GM12872 (cell line): Measurements from ENCODE around the gene STON1.

Experiments
- CTCF ChIP-seq: IDR thresholded peaks from 3 replicates; pipeline ENCODE4 v1.5.1; 2011; ENCODE audit warnings: low read depth, mild to moderate bottlenecking, low read length, moderate library complexity; ENCODE audit not compliant: insufficient read depth

STON1 gene

GRCh38 chr2:48496849-48497248 is 33.1 kb upstream of the STON1 start:
- TF ChIP-seq CTCF: no peak

GRCh38 chr2:48504647-48505327 is 25.2 kb upstream of the STON1 start:
- TF ChIP-seq CTCF: no peak

GRCh38 chr2:48507111-48507510 is 22.8 kb upstream of the STON1 start:
- no peak for TF ChIP-seq CTCF

- TF ChIP-seq CTCF: no peak
These were observed 21.4 kb upstream of the STON1 start for GRCh38 chr2:48508461-48509124.

GRCh38 chr2:48510329-48510728 is 19.6 kb upstream of the STON1 start:
- TF ChIP-seq CTCF: no peak

- TF ChIP-seq CTCF: no peak
These were observed 18.0 kb upstream of the STON1 start for GRCh38 chr2:48511849-48512470.

GRCh38 chr2:48512571-48512970 is 17.4 kb upstream of the STON1 start:
- TF ChIP-seq CTCF: no peak
